Breast epithelium (tissue), 4 donors: ENCODE data around the gene ARHGAP31. TPM values are rescaled to one million over a fixed set of nuclear protein-coding genes. Genes with fewer than 3 reads are reported as not detected.

ENCODE experiments used
- DNase-seq, 2 donors: peaks; one replicate each; pipeline ENCODE4 v3.0.0-alpha.2; 2019; ENCODE audit warnings: low spot score in 2 of 2
- H3K27ac ChIP-seq, 2 donors: fragments of 200-600 bp; sonication (generic) in 1 of 2; one replicate each; pipeline ENCODE4 v1.5.1; 2016 to 2019; ENCODE audit warnings: mild to moderate bottlenecking in 1 of 2
- H3K27me3 ChIP-seq, 2 donors: fragments of 200-600 bp; sonication (generic) in 1 of 2; one replicate each; pipeline versions ENCODE4 v1.5.1 to v1.6.0; 2017 to 2019; ENCODE audit warnings: control low read depth in 1 of 2, mild to moderate bottlenecking in 1 of 2
- H3K36me3 ChIP-seq: fragments of 200-600 bp; one replicate; pipeline ENCODE4 v1.5.1; 2019
- H3K4me1 ChIP-seq, 2 donors: fragments of 200-600 bp; sonication (generic); one replicate each; pipeline ENCODE4 v1.5.1; 2016 to 2019; ENCODE audit warnings: control low read depth in 1 of 2
- H3K4me3 ChIP-seq, 3 donors: fragments of 200-600 bp; sonication (generic); 1 replicate in 2 of 3; 2 replicates in 1 of 3; pipeline ENCODE4 v1.5.1; 2016 to 2019; ENCODE audit warnings: mild to moderate bottlenecking in 3 of 3, moderate library complexity in 2 of 3
- H3K9me3 ChIP-seq, 2 donors: fragments of 200-600 bp; sonication (generic) in 1 of 2; one replicate each; pipeline ENCODE4 v1.5.1; 2016 to 2019; ENCODE audit warnings: control low read depth in 1 of 2
- CTCF ChIP-seq, 3 donors: fragments of 450-650 bp; IDR thresholded peaks; one replicate each; pipeline ENCODE4 v1.5.1; 2016 to 2017; ENCODE audit warnings: antibody characterized with exemption in 3 of 3, mild to moderate bottlenecking in 3 of 3, moderate library complexity in 3 of 3
- POLR2A ChIP-seq: fragments of 450-650 bp; IDR thresholded peaks from one replicate; pipeline ENCODE4 v1.6.1; 2016; ENCODE audit warnings: antibody characterized with exemption, mild to moderate bottlenecking, moderate library complexity
- POLR2AphosphoS5 ChIP-seq, 3 donors: sonication (generic); formaldehyde crosslinking; IDR thresholded peaks; one replicate each; pipeline ENCODE4 v1.6.1; 2017; ENCODE audit warnings: antibody characterized with exemption in 3 of 3
- intact Hi-C: fragments of 100-400 bp; cut with DNase I; formaldehyde crosslinking; loops from one replicate; pipeline ENCODE4 v1.15.1; 2023; ENCODE audit warnings: low total_unique reads
- total RNA-seq, 3 donors: library from RNA; depleted of rRNA; stranded (reverse); fragments of >200 nt; gene quantifications; one replicate each; pipeline ENCODE4 v1.1.0, GENCODE V29; 2016

Gene ARHGAP31
- total RNA-seq, 3 donors from 2014 or later: 11.6 to 19.3 (median 18.2) TPM

- no peaks in the 10 kb centered on the region for H3K9me3 ChIP-seq
- no peaks in the 10 kb centered on the region for H3K4me1 ChIP-seq
- H3K27ac ChIP-seq: no peak overlapping the region
Observed at GRCh38 chr3:119309591-119309990, 15.4 kb downstream of the ARHGAP31 start.

GRCh38 chr3:119310071-119310470 lies 15.9 kb downstream of the ARHGAP31 start:
- no peak overlapping the region for H3K4me3 ChIP-seq
- H3K4me1 ChIP-seq: no peaks in the 10 kb centered on the region
- no peaks in the 10 kb centered on the region for H3K9me3 ChIP-seq
- H3K36me3 ChIP-seq: no peaks in the 10 kb centered on the region
- no peaks in the 10 kb centered on the region for H3K27me3 ChIP-seq
- TF ChIP-seq CTCF (IDR thresholded peaks at IDR 0.05) (no peak), POLR2A (no peak), POLR2AphosphoS5 (IDR thresholded peaks at IDR 0.05) (no peak)
- no peak overlapping the region for H3K27ac ChIP-seq
- intact Hi-C loops: no loop called here
- peak in 1 of 2 donors; percentile 34 for DNase-seq

More at GRCh38 chr3:119309591-119309990, 15.4 kb downstream of the ARHGAP31 start:
- TF ChIP-seq POLR2A (no peak), POLR2AphosphoS5 (IDR thresholded peaks at IDR 0.05) (no peak), CTCF (IDR thresholded peaks at IDR 0.05) (no peak)
- intact Hi-C loops: no loop called here
- no peaks in the 10 kb centered on the region for H3K27me3 ChIP-seq
- no peak for DNase-seq
- H3K36me3 ChIP-seq: no peaks in the 10 kb centered on the region
- no peak overlapping the region for H3K4me3 ChIP-seq

GRCh38 chr3:119311081-119311925 lies 17.1 kb downstream of the ARHGAP31 start:
- DNase-seq: no peak
- H3K36me3 ChIP-seq: no peaks in the 10 kb centered on the region
- H3K27ac ChIP-seq: no peak overlapping the region
- H3K4me3 ChIP-seq: no peak overlapping the region
- no peaks in the 10 kb centered on the region for H3K9me3 ChIP-seq
- no peak for TF ChIP-seq POLR2A
- TF ChIP-seq CTCF (IDR thresholded peaks at IDR 0.05): no peak
- TF ChIP-seq POLR2AphosphoS5 (IDR thresholded peaks at IDR 0.05): no peak
- no peaks in the 10 kb centered on the region for H3K4me1 ChIP-seq
- intact Hi-C loops: no loop called here
- H3K27me3 ChIP-seq: no peaks in the 10 kb centered on the region

GRCh38 chr3:119313461-119313860 lies 19.3 kb downstream of the ARHGAP31 start:
- Histone ChIP-seq H3K4me3 (no peak overlapping the region), H3K4me1 (no peaks in the 10 kb centered on the region), H3K36me3 (no peaks in the 10 kb centered on the region), H3K27me3 (no peaks in the 10 kb centered on the region), H3K9me3 (no peaks in the 10 kb centered on the region), H3K27ac (no peak overlapping the region)
- intact Hi-C loops: no loop called here
- TF ChIP-seq POLR2AphosphoS5 (IDR thresholded peaks at IDR 0.05) (no peak), POLR2A (no peak), CTCF (IDR thresholded peaks at IDR 0.05) (no peak)
- no peak for DNase-seq

GRCh38 chr3:119314821-119315220 lies 20.6 kb downstream of the ARHGAP31 start:
- Histone ChIP-seq H3K27ac (no peak overlapping the region), H3K27me3 (no peaks in the 10 kb centered on the region), H3K36me3 (no peaks in the 10 kb centered on the region), H3K4me3 (no peak overlapping the region), H3K9me3 (no peaks in the 10 kb centered on the region), H3K4me1 (no peaks in the 10 kb centered on the region)
- DNase-seq: no peak
- TF ChIP-seq POLR2A (no peak), POLR2AphosphoS5 (IDR thresholded peaks at IDR 0.05) (no peak), CTCF (IDR thresholded peaks at IDR 0.05) (no peak)
- intact Hi-C loops: no loop called here
